Measurements from ENCODE around the gene DDC.

DNA sequence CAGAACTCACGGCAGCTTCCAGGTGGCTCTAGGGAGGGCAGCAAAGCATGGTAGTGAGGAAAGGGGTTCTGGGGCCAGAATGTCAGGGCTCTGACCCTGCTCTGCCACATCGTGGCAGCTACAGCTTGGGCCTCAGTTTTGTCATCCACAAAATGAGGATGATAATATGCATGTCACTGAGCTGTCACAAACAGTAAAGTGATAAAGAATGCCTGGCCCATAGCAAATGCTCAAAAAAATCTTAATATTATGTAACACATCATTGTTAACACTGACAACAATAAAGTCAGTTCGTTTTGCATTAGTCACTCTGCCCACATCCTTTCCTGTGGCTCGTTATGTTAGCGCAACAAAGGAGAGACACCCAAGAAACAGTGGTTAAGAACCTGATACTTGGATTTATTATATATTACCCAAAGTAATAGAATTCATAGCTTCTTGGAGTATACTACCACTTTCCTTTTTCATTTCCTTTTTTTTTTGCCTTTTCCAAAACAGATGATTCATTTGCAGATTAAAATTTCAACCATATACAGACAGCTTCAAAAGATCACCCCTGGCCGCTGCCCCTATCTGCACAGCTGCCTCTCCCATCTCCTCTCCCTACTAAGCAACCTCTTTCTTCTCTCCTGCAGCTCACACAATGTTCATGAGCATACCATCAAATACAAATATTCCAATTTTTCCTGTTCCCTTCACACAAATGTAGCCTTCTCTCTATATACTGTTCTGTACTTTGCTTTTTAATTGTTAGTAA lies 45.5 kb upstream of the DDC start:
- TF ChIP-seq, protein P1, sequence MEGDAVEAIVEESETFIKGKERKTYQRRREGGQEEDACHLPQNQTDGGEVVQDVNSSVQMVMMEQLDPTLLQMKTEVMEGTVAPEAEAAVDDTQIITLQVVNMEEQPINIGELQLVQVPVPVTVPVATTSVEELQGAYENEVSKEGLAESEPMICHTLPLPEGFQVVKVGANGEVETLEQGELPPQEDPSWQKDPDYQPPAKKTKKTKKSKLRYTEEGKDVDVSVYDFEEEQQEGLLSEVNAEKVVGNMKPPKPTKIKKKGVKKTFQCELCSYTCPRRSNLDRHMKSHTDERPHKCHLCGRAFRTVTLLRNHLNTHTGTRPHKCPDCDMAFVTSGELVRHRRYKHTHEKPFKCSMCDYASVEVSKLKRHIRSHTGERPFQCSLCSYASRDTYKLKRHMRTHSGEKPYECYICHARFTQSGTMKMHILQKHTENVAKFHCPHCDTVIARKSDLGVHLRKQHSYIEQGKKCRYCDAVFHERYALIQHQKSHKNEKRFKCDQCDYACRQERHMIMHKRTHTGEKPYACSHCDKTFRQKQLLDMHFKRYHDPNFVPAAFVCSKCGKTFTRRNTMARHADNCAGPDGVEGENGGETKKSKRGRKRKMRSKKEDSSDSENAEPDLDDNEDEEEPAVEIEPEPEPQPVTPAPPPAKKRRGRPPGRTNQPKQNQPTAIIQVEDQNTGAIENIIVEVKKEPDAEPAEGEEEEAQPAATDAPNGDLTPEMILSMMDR (conservative IDR thresholded peaks at IDR 0.05; ENCODE audit: low read length): no peak
- TF ChIP-seq EZH2phosphoT487 (IDR thresholded peaks at IDR 0.05; ENCODE audit: borderline replicate concordance): no peak

All from Loucy (cell line).